HepG2 (cell line): Measurements from ENCODE around the gene CAPZB. TPM values are rescaled to one million over a fixed set of nuclear protein-coding genes. Genes with fewer than 3 reads are reported as not detected.

Experiments used
- CREB1 ChIP-seq, 2 experiments: fragments of 450-650 bp in 1 of 2; IDR thresholded peaks; 2 replicates each; pipeline ENCODE4 v1.6.1; 2016 to 2017; ENCODE audit warnings: control low read depth in 1 of 2, mild to moderate bottlenecking in 1 of 2, missing compliant biosample characterization in 1 of 2, missing genetic modification characterization in 1 of 2
- SMAD3 ChIP-seq: sonication (generic); formaldehyde crosslinking; IDR thresholded peaks from 2 replicates; pipeline ENCODE4 v1.4.0; 2020; ENCODE audit warnings: missing genetic modification reagents
- TGIF2 ChIP-seq: IDR thresholded peaks from 2 replicates; pipeline ENCODE4 v1.6.1; 2016; ENCODE audit warnings: control low read depth, missing compliant biosample characterization
- ZFAT ChIP-seq: sonication (generic); formaldehyde crosslinking; conservative IDR thresholded peaks from 2 replicates; pipeline ENCODE4 v1.8.1; 2023; ENCODE audit warnings: missing genetic modification reagents, inconsistent platforms
- ZNF572 ChIP-seq: sonication (generic); formaldehyde crosslinking; IDR thresholded peaks from 2 replicates; pipeline ENCODE4 v1.5.1; 2020; ENCODE audit warnings: mild to moderate bottlenecking, missing genetic modification reagents
- ZNF761 ChIP-seq: sonication (generic); formaldehyde crosslinking; conservative IDR thresholded peaks from 2 replicates; pipeline ENCODE4 v1.4.0; 2020; ENCODE audit warnings: mild to moderate bottlenecking, missing genetic modification reagents
- polyA plus RNA-seq, 8 experiments: library from polyadenylated mRNA; depleted of rRNA in 3 of 8; stranded (reverse) in 7 of 8; unstranded in 1 of 8; fragments of >200 nt; fragmentation: Illumina TruSeq in 4 of 8; extraction: Trizol in 4 of 8; gene quantifications; 2 replicates each; pipeline versions ENCODE4 v1.2.1 to v1.2.3, GENCODE V29; 2011 to 2016; ENCODE audit warnings: low read depth in 4 of 8, missing spikeins in 1 of 8, mixed read lengths in 1 of 8; ENCODE audit not compliant: insufficient read depth in 1 of 8
- total RNA-seq, 5 experiments: library from RNA; depleted of rRNA; stranded (reverse); fragments of >200 nt; fragmentation: Illumina TruSeq; extraction: Trizol; gene quantifications; 2 replicates each; pipeline ENCODE4 v1.2.3, GENCODE V29; 2016; ENCODE audit warnings: low read depth in 1 of 5
- TF ChIP-seq, protein P1 (sequence below): sonication (generic); IDR thresholded peaks from 2 replicates; pipeline ENCODE4 v1.6.1; 2016; ENCODE audit warnings: low read depth, borderline replicate concordance
- TF ChIP-seq, protein P2 (sequence below): sonication (generic); formaldehyde crosslinking; IDR thresholded peaks from 2 replicates; pipeline ENCODE4 v1.8.1; 2023; ENCODE audit warnings: mild to moderate bottlenecking, missing genetic modification reagents
- TF ChIP-seq, protein P3 (sequence below): sonication (generic); formaldehyde crosslinking; IDR thresholded peaks from 2 replicates; pipeline ENCODE4 v1.8.0; 2022; ENCODE audit warnings: missing genetic modification reagents, mild to moderate bottlenecking, borderline replicate concordance
- TF ChIP-seq, protein P4 (sequence below): IDR thresholded peaks from 2 replicates; pipeline ENCODE4 v1.6.1; 2012; ENCODE audit warnings: low read length, improper control_type of control experiment
- TF ChIP-seq, protein P5 (sequence below): sonication (generic); formaldehyde crosslinking; IDR thresholded peaks from 2 replicates; pipeline ENCODE4 v1.5.1; 2020; ENCODE audit warnings: mild to moderate bottlenecking, missing genetic modification reagents
- TF ChIP-seq, protein P6 (sequence below): sonication (generic); formaldehyde crosslinking; IDR thresholded peaks from 2 replicates; pipeline ENCODE4 v1.8.0; 2022; ENCODE audit warnings: low read depth, missing genetic modification reagents

CAPZB gene
- total and polyA plus RNA-seq, 2 of the 13 experiments (the other 11 are each of a cell fraction or from before 2014, with no cell fraction given) = 58.9 to 76.9 TPM

DNA sequence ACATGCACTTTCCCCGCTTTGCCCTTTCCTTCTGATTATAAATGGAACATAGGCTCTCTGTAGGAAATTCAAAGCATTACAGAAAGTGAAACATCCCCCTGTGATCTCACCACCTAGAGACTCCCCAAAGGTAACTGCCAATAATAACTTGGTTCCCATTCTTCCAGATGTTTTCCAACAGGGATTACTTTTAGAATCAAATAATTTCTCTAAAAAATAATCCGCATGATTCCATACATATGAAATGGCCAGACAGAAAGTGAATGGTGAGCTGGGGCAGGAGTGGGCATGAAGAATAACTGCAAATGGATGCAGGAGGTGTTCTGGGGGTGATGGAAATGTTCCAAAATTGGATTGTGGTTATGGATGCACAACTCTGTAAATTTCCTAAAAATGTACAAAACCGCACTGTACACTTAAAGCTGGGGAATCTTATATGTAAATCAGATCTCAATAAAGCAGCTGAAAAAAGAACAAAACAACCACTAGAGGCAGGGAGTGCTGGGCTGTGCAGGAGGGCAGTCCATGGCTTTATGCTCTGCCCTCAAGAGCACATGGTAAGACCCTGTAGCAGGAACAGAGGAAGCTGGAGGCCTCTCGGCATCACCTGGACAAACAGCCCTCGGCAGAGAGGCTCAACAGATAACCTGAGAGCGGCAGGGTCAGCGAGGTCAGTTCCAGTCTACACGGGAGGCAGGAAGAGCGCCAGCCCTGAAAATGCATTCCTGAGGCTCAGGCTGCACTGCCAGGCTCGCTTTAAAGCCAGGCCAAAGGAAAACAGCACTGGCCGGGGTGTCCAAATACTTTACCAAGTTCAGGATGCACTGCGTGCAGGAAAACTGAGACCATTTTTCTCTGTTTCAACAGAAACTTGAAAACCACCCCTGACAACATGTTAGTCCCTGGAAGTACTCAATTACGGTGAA, 39.7 kb downstream of the CAPZB start (continued):
- TF ChIP-seq, protein P1, sequence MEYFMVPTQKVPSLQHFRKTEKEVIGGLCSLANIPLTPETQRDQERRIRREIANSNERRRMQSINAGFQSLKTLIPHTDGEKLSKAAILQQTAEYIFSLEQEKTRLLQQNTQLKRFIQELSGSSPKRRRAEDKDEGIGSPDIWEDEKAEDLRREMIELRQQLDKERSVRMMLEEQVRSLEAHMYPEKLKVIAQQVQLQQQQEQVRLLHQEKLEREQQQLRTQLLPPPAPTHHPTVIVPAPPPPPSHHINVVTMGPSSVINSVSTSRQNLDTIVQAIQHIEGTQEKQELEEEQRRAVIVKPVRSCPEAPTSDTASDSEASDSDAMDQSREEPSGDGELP = peak; percentile 98
- peak; percentile 90 for TF ChIP-seq TGIF2 (CRISPR knock-in tag)
- TF ChIP-seq, protein P2, sequence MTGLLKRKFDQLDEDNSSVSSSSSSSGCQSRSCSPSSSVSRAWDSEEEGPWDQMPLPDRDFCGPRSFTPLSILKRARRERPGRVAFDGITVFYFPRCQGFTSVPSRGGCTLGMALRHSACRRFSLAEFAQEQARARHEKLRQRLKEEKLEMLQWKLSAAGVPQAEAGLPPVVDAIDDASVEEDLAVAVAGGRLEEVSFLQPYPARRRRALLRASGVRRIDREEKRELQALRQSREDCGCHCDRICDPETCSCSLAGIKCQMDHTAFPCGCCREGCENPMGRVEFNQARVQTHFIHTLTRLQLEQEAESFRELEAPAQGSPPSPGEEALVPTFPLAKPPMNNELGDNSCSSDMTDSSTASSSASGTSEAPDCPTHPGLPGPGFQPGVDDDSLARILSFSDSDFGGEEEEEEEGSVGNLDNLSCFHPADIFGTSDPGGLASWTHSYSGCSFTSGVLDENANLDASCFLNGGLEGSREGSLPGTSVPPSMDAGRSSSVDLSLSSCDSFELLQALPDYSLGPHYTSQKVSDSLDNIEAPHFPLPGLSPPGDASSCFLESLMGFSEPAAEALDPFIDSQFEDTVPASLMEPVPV (CRISPR knock-in tag) = no peak
- no peak for TF ChIP-seq ZFAT
- TF ChIP-seq, protein P3, sequence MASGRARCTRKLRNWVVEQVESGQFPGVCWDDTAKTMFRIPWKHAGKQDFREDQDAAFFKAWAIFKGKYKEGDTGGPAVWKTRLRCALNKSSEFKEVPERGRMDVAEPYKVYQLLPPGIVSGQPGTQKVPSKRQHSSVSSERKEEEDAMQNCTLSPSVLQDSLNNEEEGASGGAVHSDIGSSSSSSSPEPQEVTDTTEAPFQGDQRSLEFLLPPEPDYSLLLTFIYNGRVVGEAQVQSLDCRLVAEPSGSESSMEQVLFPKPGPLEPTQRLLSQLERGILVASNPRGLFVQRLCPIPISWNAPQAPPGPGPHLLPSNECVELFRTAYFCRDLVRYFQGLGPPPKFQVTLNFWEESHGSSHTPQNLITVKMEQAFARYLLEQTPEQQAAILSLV (CRISPR knock-in tag) = peak; percentile 45; the same call in 1 of the 2 replicates
- TF ChIP-seq, protein P4, sequence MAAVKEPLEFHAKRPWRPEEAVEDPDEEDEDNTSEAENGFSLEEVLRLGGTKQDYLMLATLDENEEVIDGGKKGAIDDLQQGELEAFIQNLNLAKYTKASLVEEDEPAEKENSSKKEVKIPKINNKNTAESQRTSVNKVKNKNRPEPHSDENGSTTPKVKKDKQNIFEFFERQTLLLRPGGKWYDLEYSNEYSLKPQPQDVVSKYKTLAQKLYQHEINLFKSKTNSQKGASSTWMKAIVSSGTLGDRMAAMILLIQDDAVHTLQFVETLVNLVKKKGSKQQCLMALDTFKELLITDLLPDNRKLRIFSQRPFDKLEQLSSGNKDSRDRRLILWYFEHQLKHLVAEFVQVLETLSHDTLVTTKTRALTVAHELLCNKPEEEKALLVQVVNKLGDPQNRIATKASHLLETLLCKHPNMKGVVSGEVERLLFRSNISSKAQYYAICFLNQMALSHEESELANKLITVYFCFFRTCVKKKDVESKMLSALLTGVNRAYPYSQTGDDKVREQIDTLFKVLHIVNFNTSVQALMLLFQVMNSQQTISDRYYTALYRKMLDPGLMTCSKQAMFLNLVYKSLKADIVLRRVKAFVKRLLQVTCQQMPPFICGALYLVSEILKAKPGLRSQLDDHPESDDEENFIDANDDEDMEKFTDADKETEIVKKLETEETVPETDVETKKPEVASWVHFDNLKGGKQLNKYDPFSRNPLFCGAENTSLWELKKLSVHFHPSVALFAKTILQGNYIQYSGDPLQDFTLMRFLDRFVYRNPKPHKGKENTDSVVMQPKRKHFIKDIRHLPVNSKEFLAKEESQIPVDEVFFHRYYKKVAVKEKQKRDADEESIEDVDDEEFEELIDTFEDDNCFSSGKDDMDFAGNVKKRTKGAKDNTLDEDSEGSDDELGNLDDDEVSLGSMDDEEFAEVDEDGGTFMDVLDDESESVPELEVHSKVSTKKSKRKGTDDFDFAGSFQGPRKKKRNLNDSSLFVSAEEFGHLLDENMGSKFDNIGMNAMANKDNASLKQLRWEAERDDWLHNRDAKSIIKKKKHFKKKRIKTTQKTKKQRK = no peak
- TF ChIP-seq, protein P5, sequence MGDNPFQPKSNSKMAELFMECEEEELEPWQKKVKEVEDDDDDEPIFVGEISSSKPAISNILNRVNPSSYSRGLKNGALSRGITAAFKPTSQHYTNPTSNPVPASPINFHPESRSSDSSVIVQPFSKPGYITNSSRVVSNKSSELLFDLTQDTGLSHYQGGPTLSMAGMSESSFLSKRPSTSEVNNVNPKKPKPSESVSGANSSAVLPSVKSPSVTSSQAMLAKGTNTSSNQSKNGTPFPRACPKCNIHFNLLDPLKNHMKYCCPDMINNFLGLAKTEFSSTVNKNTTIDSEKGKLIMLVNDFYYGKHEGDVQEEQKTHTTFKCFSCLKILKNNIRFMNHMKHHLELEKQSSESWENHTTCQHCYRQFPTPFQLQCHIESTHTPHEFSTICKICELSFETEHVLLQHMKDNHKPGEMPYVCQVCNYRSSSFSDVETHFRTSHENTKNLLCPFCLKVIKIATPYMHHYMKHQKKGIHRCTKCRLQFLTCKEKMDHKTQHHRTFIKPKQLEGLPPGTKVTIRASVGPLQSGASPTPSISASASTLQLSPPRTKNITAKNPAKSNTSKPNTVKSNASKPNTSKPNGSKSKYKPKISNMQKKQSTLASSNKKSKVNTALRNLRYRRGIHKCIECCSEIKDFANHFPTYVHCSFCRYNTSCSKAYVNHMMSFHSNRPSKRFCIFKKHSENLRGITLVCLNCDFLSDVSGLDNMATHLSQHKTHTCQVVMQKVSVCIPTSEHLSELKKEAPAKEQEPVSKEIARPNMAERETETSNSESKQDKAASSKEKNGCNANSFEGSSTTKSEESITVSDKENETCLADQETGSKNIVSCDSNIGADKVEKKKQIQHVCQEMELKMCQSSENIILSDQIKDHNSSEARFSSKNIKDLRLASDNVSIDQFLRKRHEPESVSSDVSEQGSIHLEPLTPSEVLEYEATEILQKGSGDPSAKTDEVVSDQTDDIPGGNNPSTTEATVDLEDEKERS (CRISPR knock-in tag) = peak; percentile 79
- TF ChIP-seq CREB1 (IDR thresholded peaks at IDR 0.05) = no peak
- TF ChIP-seq CREB1 (CRISPR knock-in tag; IDR thresholded peaks at IDR 0.05) = no peak; the same call in 1 of the 2 replicates
- TF ChIP-seq ZNF572 (CRISPR knock-in tag) = no peak
- peak; percentile 67; the same call in 1 of the 2 replicates for TF ChIP-seq SMAD3 (CRISPR knock-in tag)
- TF ChIP-seq, protein P6, sequence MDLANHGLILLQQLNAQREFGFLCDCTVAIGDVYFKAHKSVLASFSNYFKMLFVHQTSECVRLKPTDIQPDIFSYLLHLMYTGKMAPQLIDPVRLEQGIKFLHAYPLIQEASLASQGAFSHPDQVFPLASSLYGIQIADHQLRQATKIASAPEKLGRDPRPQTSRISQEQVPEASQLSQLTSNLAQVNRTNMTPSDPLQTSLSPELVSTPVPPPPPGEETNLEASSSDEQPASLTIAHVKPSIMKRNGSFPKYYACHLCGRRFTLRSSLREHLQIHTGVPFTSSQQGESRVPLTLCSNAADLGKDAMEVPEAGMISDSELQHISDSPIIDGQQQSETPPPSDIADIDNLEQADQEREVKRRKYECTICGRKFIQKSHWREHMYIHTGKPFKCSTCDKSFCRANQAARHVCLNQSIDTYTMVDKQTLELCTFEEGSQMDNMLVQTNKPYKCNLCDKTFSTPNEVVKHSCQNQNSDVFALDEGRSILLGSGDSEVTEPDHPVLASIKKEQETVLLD (CRISPR knock-in tag) = no peak
- TF ChIP-seq ZNF761 (CRISPR knock-in tag) = no peak; the same call in 1 of the 2 replicates
